NAMALWA (cell line): ENCODE data around the gene ADAMTS6.

Experiments used
- DNase-seq: peaks from one replicate; pipeline ENCODE4 v3.0.0-alpha.2; 2015; ENCODE audit warnings: low spot score

ADAMTS6 gene

DNA sequence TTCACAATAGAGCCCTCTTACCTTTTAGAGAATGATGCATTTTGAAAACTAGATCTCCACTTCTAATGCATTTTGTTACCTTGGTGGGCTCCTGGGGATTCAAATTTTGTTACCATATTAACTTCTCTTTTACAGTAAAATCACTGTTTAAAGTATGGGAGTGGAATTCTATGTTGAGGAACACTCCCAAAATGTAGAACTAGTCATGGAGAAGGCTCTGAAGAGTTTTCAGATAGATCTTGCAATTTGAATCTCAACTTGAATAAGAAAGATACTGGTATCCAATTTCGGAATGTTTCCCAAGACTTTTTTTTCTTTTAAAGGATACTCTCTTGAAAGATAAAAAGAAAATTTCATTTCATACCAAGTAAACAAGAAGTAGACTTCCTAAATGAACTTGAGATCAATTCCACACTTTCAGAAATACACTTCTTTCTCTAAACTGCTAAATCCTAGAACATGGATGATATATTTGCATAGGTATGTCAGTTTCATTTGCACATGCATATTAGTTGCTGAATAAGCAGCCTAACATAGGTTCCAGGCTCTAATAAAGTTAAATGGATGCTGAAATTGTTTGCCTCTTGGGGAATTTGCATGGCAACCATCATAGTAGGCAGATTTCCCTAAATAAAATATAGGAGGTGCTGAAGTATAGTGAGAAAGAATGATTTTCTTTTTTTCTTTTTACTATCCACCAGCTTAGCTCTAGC is 205.4 kb downstream of the ADAMTS6 start:
- DNase-seq: no peak

DNA sequence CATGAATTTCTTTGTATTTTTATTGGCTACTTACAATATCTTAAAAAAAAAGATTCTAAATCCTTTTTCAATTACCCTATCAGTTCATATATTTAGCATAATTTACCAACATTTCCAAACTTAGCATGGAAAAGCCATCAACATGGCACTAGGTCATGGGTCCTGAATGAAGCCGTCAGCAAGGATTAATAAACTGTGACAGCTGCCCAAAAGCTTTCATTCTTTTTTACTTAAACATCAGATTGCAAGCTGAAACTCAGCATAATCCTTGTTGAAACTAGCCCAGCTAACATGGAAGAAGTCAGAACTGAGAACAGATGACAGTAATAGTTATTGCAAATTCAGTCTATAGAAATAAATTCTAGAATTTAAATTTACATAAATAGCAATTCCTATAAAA is 209.8 kb downstream of the ADAMTS6 start:
- no peak for DNase-seq

DNA sequence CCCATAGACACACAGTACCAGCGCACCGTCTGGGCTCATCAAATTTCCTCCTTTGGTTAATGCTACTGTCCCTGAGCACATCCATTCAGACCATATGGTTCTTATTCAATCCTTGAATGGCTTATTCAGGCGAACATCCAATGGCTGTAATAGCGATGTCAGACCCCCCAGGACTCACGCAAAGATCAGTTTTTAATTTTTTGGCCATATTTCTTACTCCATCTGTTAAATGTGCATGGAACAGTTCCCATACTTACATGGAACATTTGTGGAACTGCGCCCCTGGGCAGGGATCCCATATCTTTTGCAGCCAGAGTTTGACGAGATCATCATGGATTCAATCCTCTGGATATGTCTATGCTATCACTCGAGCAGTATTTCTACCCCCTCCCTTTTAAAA is 213.2 kb downstream of the ADAMTS6 start:
- no peak for DNase-seq

DNA sequence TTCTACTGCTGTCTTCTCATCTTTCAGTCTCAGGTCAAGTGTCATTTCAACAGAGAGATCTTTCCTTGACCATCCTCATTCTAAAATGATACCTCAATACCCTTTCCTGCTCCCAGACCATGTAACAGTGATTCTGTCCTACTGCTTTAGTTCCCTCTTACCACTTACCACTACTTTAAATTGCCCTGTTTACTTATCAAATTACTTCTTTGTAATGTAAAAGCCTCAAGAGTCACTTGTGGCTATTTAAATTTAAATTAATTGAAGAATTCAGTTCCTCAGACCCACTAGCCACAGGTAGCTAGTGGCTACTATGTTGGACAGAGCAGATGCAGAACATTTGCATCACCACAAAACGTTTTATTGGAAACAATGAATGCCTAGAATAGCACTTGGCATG is 217.3 kb downstream of the ADAMTS6 start:
- DNase-seq: no peak

DNA sequence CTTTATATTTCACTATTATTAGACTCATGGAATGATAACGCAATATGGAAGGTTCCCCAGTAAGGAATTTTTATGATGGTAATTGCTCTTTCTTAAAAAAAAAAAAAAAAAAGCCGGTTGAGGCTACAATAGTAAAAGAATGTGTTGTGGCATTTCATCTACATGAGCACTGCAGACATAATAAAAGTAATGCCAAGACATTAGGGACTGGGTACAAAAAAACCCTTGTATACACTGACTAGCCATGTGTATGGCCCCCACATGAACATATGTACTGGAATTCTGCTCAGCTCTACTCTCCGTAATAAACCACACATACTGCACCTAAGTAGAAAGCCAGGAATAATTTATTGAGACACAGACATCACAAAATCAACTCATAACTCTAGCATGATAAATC is 218.4 kb downstream of the ADAMTS6 start:
- DNase-seq: no peak

DNA sequence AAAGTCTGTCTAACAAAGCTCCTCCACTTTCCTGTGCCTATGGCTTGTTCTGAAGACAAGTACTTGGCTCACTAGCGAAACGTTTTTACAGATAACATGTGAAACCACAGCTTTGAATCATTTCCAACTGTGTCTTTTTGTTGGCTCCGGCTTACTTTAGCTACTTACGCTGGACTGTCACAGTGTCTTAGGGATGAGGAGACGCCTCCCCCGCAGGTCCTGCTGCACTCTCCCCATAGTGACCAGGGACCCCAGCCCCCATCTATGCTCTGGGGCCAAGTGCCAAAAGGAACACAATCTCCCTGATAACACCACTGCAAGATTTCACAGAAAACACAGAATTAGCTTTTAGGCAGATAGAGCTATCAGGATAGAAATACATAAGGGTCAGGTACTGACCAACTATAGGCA is 219.1 kb downstream of the ADAMTS6 start:
- DNase-seq: no peak

DNA sequence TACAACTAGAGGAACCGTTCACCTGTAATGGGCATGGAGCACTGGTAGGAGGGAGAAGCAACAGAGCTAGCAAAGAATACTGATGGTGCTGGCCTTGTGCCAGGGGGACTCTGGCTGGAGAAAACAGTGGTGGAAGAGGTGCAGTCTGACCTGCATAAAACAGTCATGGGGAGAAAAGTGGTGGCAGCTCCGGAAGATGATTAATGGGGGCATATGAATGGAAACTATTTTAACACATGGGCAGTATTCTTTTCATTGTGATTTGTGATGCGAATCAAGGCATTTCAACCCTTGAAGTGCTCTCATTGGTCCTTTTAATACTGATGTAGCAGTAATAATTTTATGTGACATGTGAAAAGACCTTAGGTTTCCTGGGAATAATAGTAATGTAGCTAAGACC is 219.6 kb downstream of the ADAMTS6 start:
- no peak for DNase-seq

DNA sequence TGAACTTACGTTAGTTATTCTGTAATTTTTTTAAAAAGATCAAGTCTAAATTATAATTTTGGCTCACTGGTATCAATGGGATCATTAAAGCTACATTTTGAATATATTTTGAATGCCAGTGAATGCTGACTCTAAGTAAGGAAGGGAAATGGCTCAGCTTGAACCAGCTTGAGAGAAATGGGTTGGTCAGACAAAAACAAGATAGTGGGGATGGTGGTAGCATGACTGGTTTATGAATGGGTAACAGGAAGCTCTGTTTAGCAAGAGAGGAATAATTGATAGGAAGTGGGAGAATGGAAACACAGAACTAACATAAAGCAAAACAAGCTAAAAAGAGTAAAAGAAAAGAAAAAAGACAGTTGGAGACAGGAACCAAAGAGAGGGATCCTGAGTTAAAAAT is 220.2 kb downstream of the ADAMTS6 start:
- DNase-seq: no peak

DNA sequence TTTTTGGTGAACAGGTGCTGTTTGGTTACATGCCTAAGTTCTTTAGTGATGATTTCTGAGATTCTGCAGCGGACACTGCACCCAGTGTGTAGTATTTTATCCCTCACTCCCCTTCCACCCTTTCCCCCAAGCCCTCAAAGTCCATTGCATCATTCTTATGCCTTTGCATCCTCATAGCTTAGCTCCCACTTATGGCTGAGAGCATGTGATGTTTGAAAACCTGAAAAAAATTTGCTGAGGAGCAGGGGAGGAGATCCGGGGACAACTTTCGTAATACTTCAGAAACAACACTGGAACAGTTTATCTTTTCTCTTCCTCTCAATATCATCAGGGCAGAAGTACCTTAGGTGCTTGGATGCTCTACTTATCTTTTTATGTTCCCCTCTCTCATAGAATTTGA is 226.4 kb downstream of the ADAMTS6 start:
- DNase-seq: no peak

DNA sequence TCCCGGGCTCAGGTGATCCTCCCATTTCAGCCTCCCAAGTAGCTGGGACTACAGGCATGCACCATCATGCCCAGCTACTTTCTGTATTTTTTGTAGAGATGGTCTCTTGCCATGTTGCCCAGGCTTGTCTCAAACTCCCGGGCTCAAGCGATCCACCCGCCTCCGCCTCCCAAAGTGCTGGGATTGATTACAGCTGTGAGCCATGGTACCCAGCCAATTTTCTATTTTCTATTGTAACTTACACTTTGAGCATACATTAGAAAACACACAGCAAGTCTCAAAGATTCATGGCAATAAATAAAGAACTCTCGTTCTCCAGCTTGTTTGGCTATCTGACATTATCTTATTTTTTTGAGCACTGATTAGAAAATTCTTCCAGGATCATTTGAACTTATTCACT is 228.7 kb downstream of the ADAMTS6 start:
- no peak for DNase-seq

DNA sequence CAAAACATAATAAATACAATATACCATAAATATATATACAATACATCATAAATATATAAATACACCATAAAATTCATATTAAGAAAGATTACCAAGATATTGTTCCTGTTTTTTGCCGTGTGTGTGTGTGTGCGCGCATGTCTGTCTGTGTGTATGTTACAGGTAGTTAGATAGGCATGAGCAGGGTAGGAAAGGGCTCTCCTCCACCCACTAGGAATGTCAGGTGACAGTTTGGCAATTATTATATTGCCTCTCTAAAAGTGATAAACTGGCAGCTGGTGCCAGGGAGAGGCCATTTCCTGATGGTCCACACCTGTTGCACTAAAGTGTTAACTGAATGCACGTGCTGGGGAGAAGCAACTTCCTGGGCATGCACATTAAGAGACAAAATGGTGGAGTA is 232.8 kb downstream of the ADAMTS6 start:
- no peak for DNase-seq

DNA sequence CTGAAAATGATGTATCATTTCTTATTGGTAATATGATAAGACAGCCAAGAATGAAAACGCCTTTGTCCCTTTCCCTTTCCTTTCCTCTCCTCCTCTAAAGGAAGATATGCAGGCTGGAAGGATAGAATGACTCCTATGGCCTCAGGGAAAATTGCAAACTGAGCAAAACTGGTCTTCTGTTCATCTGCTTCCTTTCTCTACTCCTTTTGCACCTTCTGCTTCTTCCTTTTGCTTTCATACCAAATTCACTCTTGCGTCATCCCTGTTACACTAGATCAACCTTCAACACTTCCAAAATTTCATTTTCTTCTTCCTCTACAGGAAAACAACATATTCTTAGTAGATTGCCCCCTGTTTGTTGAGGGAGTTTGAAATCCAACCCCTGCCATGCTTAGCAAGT is 234.1 kb downstream of the ADAMTS6 start:
- no peak for DNase-seq

DNA sequence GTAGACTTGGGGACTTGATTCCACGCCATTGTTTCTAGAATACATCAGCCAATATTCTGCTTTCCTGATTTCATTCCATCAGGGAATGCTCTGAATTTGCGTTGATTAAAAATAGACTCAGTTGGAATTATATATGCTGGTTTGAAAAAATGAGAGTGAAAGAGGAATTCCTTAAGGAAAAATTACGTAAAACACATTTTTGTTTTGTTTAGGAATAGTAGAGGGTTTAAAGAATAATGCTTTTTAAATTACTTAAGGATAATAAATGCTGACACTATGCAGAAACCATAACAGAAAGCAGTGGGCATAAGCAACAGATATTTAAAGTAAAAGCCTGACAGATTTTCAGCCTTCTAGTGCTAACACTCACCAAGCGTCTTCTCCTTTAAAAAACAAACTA is 235.0 kb downstream of the ADAMTS6 start:
- no peak for DNase-seq

DNA sequence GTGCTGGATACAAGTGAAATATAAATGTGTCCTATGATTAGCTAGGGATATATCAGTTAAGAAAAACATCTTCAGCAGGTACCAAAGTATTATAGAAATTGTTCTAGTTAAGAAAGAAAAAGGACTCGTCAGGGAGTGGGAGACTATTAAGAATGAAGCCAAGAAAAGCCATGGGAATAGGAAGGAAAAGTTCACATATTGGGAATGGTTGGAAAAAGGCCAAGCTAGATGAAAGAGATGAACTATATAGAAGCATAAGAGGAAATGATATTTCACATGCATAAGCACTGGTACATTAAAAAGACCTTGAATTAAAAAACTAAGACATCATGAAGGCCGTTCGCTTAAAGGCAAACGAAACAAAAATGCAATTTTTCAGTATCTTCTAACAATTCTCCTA is 237.7 kb downstream of the ADAMTS6 start:
- no peak for DNase-seq

DNA sequence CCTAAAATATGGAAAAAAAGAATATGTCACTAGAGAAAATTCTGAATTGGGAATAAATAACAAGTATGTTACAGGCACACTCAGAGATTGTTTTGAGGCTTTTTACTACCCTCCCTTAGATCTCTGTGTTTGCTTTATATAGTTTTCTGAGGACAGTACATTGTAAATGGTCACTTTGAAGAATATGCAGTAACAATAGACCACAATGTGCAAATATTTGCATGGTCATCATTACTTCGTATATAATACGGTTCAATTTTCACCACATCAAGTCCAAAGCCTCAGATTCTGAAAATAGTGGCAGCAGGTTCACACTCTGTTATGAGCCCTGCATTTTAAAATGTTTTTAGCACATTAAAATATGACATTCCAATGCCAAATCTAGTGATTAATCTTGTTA is 238.6 kb downstream of the ADAMTS6 start:
- no peak for DNase-seq

DNA sequence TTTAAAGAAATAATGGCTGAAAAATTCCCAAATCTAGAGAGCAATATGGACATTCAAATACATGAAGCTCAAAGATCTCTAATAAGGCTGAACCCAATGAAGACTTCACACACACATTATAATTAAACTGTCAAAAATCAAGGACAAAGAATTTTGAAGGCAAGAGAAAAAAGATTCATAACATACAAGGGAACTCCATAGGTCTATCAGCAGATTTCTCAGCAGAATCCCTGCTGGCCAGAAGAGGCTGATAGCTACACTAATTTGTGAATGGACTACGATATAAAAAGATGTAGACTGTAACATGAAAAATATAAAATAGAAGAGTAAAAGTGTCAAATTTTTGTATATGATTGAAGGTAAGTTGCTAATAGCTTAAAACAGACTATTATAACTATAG is 251.9 kb downstream of the ADAMTS6 start:
- DNase-seq: no peak

DNA sequence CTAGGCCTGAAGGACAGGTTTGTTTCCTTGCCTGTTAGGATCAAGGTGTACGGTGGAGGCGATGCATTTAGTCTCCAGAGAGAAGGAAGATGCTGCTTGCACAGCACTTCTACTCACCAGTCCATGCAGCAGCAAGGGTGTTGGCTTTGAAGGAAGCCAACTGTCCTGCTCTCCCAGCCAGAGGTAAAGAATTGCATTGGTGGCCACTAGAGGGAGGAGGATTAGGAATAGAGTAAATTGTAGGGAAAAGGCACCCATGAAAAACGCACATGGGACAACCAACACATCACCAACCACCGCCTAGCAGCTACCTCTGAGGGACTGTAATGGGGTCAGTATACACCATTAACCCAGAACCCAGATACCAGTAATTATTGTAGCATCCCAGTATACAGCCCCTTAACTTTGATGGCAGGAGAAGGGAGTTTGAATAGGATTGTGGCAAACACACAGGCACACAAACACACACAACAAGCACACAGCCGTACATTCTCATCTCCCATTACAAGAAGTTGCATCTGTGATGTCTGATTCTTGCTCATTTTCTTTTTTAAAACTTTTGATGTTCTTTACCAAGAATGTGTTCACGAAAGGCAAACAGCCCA is 267.7 kb downstream of the ADAMTS6 start:
- DNase-seq: peak; percentile 11

DNA sequence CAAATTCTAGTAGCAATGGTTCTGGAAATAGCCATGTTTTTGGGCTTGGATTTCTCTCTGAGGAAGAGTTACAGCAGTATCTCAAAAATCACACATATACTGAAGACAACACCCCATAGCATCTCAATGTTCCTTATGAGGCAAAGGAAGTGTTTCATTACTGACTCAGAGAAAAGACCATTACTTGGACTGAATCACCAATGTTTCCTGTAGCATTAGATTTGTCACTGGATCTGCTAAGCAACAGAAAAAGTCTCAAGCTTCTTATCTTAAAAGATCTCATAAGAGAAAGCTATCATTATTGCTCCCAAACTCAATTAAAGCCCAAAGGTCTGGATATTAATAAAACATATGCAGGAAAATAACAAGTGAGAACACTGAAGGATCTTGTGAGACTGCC is 272.4 kb downstream of the ADAMTS6 start:
- DNase-seq: no peak

DNA sequence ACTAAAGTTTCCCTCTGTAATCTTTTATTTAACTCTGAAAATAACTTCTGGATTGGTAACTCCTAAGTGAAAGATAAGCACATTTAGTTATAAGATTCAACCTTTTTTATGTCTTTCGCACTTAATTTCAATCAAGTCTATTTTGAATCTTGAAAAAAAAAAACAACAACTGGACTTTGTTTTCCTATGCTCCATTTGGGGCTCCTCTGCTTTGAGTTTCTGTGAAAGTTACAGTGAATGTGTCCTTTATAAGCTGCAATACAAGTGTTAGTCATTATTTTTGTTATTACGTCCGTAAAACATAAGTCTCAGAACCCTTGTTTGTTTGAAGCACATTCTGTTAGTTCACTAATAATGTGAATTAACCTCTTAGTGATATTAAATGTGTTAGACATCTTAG is 276.8 kb downstream of the ADAMTS6 start:
- no peak for DNase-seq

DNA sequence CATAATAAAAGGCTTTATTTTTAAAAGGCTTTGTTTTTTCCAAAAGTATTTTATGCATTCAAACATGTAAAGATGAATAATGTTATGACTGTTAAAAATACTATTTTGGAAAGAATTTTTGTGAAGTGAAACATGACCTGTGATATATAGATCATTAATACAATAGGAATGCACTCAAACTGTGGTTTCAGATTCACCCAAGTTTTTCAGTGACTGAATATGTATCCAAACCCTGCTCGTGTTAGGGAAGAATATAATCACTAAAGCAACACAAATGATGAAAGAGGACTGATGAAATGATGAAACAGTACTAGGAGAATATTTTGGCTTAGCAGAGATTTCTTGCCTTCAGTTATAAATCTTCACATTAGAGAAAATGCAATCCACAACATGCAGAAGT is 278.0 kb downstream of the ADAMTS6 start:
- DNase-seq: no peak

DNA sequence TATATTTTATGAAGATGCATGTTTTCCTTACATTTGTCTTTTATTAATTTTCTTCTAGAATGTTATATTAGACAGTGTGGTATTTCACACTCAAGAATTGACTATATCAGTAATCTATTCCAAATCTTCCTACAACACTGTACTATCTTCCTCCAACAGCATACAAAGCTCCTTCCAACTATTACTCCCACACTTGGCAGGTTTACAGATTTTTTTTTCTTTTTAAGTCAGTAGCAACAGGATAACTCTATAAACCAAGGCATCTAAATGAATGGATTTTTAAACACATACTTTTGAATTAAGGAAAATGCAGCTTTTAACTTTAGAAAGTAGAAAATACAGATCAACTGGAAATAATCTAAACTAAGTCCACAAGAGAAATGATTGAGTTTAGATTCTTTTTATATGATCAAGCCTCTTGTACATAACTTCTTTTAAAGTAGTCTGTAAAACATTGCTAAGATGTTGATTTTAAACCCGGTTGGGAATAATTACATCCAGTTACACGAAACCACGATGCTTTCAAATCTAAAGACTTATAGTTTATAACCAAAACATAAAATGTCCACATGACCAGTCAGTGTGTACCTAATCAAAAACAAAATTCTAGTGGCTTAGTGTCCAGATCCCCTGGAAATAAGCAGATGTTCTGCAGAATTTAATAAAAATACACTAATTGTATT is 281.6 kb downstream of the ADAMTS6 start:
- no peak for DNase-seq

DNA sequence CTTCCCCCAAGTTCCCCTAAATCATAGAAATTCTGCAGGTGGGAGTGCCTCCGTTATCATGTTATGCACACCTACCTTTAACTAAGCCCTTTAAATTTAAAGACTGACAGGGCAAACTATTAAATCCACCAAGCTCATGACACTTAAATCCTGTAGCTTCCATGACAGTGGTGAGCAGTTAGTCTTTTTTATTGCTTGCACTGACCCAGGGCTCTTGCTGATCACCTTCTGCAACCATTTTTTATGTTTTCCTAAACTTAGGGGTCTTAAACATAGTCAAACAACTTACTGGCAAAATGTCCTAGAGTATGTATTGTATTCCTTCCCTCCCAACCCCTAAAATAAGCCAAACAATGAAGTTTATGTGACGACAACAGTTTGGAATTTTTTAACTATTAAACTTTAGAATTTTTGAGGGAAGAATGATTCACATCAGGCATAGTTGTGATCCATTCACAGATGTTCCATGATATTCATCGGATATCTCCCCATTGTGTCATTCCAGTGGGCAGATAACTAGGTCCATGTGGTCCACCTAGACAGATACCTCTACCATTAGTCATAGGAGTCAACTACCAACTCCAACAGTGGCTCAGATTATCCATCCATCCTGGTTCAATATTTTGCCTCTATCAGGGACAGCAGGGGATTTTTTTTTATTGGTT is 283.1 kb downstream of the ADAMTS6 start:
- DNase-seq: no peak
